Fibroblast of lung (primary cell): ENCODE data around the gene SPACA4. TPM values are rescaled to one million over a fixed set of nuclear protein-coding genes. Genes with fewer than 3 reads are reported as not detected.
A peak's percentile ranks its signal among the peaks of the same experiment; 100 is the strongest.

Experiments
- DNase-seq, 2 donors: peaks; one replicate each; pipeline versions ENCODE4 v3.0.0 to v3.0.0-alpha.2; 2010; ENCODE audit warnings: low read depth in 2 of 2
- H2AFZ ChIP-seq: 2 replicates; pipeline ENCODE4 v1.5.1; 2012; ENCODE audit warnings: low read length, control low read depth, inconsistent platforms
- H3K27ac ChIP-seq: 2 replicates; pipeline ENCODE4 v1.5.1; 2011; ENCODE audit warnings: low read length, control low read depth; ENCODE audit not compliant: insufficient read depth
- H3K27me3 ChIP-seq: 2 replicates; pipeline ENCODE4 v1.5.1; 2011; ENCODE audit warnings: mild to moderate bottlenecking, low read length; ENCODE audit not compliant: control insufficient read depth, insufficient read depth
- H3K36me3 ChIP-seq: 2 replicates; pipeline ENCODE4 v1.5.1; 2011; ENCODE audit warnings: low read length; ENCODE audit not compliant: control insufficient read depth, insufficient read depth
- H3K4me1 ChIP-seq: 2 replicates; pipeline ENCODE4 v1.5.1; 2011; ENCODE audit warnings: low read length; ENCODE audit not compliant: control insufficient read depth, insufficient read depth; ENCODE audit errors: extremely low read depth
- H3K4me2 ChIP-seq: 2 replicates; pipeline ENCODE4 v1.5.1; 2011; ENCODE audit warnings: low read length, control low read depth; ENCODE audit not compliant: insufficient read depth; ENCODE audit errors: extremely low read depth
- H3K4me3 ChIP-seq, 4 experiments: fragments of 200-600 bp in 1 of 4; sonication (generic) in 1 of 4; replicated peaks in 1 of 4; 2 replicates each; pipeline ENCODE4 v1.5.1; 2011 to 2016; ENCODE audit warnings: low read length in 4 of 4, low read depth in 3 of 4, mild to moderate bottlenecking in 3 of 4, control low read depth in 2 of 4, inconsistent platforms in 1 of 4, mixed read lengths in 1 of 4; ENCODE audit not compliant: insufficient read depth in 1 of 4; ENCODE audit errors: control extremely low read depth in 1 of 4
- H3K79me2 ChIP-seq: 2 replicates; pipeline ENCODE4 v1.5.1; 2012; ENCODE audit warnings: mild to moderate bottlenecking, low read length, inconsistent platforms; ENCODE audit not compliant: control insufficient read depth, insufficient read depth
- H3K9ac ChIP-seq: 2 replicates; pipeline ENCODE4 v1.5.1; 2011; ENCODE audit warnings: mild to moderate bottlenecking, low read length, control low read depth; ENCODE audit not compliant: insufficient read depth
- H3K9me3 ChIP-seq: 2 replicates; pipeline ENCODE4 v1.5.1; 2012; ENCODE audit warnings: low read depth, low read length; ENCODE audit not compliant: control insufficient read depth, insufficient read depth
- H4K20me1 ChIP-seq: 2 replicates; pipeline ENCODE4 v1.5.1; 2011; ENCODE audit warnings: low read length; ENCODE audit not compliant: control insufficient read depth, insufficient read depth; ENCODE audit errors: extremely low read depth
- CTCF ChIP-seq, 2 donors: IDR thresholded peaks in 1 of 2; conservative IDR thresholded peaks in 1 of 2; 1 replicate in 1 of 2; 2 replicates in 1 of 2; pipeline ENCODE4 v1.5.1; 2011 to 2012; ENCODE audit warnings: low read length in 2 of 2, control low read depth in 1 of 2, inconsistent platforms in 1 of 2, low read depth in 1 of 2, mild to moderate bottlenecking in 1 of 2
- EZH2 ChIP-seq: IDR thresholded peaks from 2 replicates; pipeline ENCODE4 v1.5.1; 2012; ENCODE audit warnings: low read length, control low read depth, mild to moderate bottlenecking; ENCODE audit errors: missing control alignments
- polyA plus RNA-seq, 2 donors: library from polyadenylated mRNA; depleted of rRNA in 1 of 2; stranded (reverse) in 1 of 2; unstranded in 1 of 2; fragments of >200 nt; gene quantifications; 2 replicates each; pipeline ENCODE4 v1.2.1, GENCODE V29; 2011 to 2012; ENCODE audit warnings: missing spikeins in 1 of 2
- total RNA-seq: library from RNA; depleted of rRNA; stranded (reverse); fragments of >200 nt; gene quantifications from 2 replicates; pipeline ENCODE4 v1.2.1, GENCODE V29; 2014

The SPACA4 gene
- total and polyA plus RNA-seq, 2 donors (not counting 1 experiment from before 2014, with no cell fraction given) = not detected

GRCh38 chr19:48619692-48620585 lies 13.4 kb downstream of the SPACA4 start:
- Histone ChIP-seq H3K79me2 (peaks cover 37% of the 10 kb centered on the region), H4K20me1 (peaks cover 2% of the 10 kb centered on the region), H2AFZ (peak overlapping the region; percentile 65), H3K4me2 (peak overlapping the region; percentile 94), H3K4me3 (peak overlapping the region; percentile 58 to 94 (median 72)), H3K27me3 (no peaks in the 10 kb centered on the region), H3K4me1 (peaks cover 19% of the 10 kb centered on the region), H3K9me3 (no peaks in the 10 kb centered on the region), H3K36me3 (peaks cover 25% of the 10 kb centered on the region), H3K27ac (peak overlapping the region; percentile 88), H3K9ac (peak overlapping the region; percentile 78)
- TF ChIP-seq EZH2 (no peak), CTCF (conservative IDR thresholded peaks at IDR 0.05 in 1 of 2, IDR thresholded peaks at IDR 0.05 in 1 of 2; ENCODE audit: low read depth in 1 of 2, low read length in 2 of 2) (no peak)
- peak in 1 of 2 donors; percentile 48 for DNase-seq

GRCh38 chr19:48623556-48624066 lies 17.1 kb downstream of the SPACA4 start:
- H3K4me1 ChIP-seq = peaks cover 7% of the 10 kb centered on the region
- H3K4me3 ChIP-seq = peak overlapping the region; percentile 38 to 77 (median 48)
- H3K4me2 ChIP-seq = peak overlapping the region; percentile 97
- no peaks in the 10 kb centered on the region for H3K27me3 ChIP-seq
- H3K79me2 ChIP-seq = peaks cover 6% of the 10 kb centered on the region
- no peaks in the 10 kb centered on the region for H4K20me1 ChIP-seq
- H3K36me3 ChIP-seq = peaks cover 2% of the 10 kb centered on the region
- TF ChIP-seq EZH2 (no peak), CTCF (conservative IDR thresholded peaks at IDR 0.05 in 1 of 2, IDR thresholded peaks at IDR 0.05 in 1 of 2; ENCODE audit: low read depth in 1 of 2, low read length in 2 of 2) (no peak)
- peak overlapping the region; percentile 85 for H2AFZ ChIP-seq
- no peaks in the 10 kb centered on the region for H3K9me3 ChIP-seq
- DNase-seq = no peak
- H3K27ac ChIP-seq = peak overlapping the region; percentile 67
- peak overlapping the region; percentile 44 for H3K9ac ChIP-seq

- Histone ChIP-seq H3K27ac (peak overlapping the region; percentile 67), H3K36me3 (peaks cover 2% of the 10 kb centered on the region), H3K9me3 (no peaks in the 10 kb centered on the region), H3K27me3 (no peaks in the 10 kb centered on the region), H3K9ac (peak overlapping the region; percentile 59), H3K79me2 (peaks cover 2% of the 10 kb centered on the region), H3K4me1 (peaks cover 7% of the 10 kb centered on the region), H3K4me2 (peak overlapping the region; percentile 97), H3K4me3 (peak overlapping the region; percentile 48 to 77 (median 55)), H4K20me1 (no peaks in the 10 kb centered on the region), H2AFZ (peak overlapping the region; percentile 85)
- peak; percentile 97 for DNase-seq
- no peak for TF ChIP-seq EZH2
Observed at GRCh38 chr19:48624067-48624594, 17.6 kb downstream of the SPACA4 start.
